GM19452 (cell line): ENCODE results near the gene LTK.

ENCODE experiments used
- ATAC-seq: cut with Tn5 transposase; IDR thresholded peaks from one replicate; pipeline ENCODE4 v1.9.1; 2021; ENCODE audit not compliant: unreplicated experiment

LTK gene

GRCh38 chr15:41499109-41499851 is 14.3 kb downstream of the LTK start:
- no peak for ATAC-seq

GRCh38 chr15:41498657-41499056 is 15.0 kb downstream of the LTK start:
- no peak for ATAC-seq

GRCh38 chr15:41495736-41496599 is 17.7 kb downstream of the LTK start:
- no peak for ATAC-seq

- no peak for ATAC-seq
Measured at GRCh38 chr15:41494922-41495735, 18.5 kb downstream of the LTK start.

GRCh38 chr15:41494190-41494921 is 19.3 kb downstream of the LTK start:
- ATAC-seq: peak; percentile 20

GRCh38 chr15:41493902-41494189 is 19.8 kb downstream of the LTK start:
- ATAC-seq: peak; percentile 24

- peak; percentile 64 for ATAC-seq
Measured at GRCh38 chr15:41493205-41493901, 20.3 kb downstream of the LTK start, which contains the start of gene ITPKA. Gene ITPKA, plus strand, starts transcription at chr15:41493874. Its CDS starts 54 bp downstream, at chr15:41493928.

GRCh38 chr15:41492597-41493204 is 20.9 kb downstream of the LTK start:
- no peak for ATAC-seq

GRCh38 chr15:41491889-41492288 is 21.7 kb downstream of the LTK start:
- no peak for ATAC-seq

GRCh38 chr15:41490355-41490754 is 23.3 kb downstream of the LTK start:
- ATAC-seq: no peak

GRCh38 chr15:41489641-41490040 is 24.0 kb downstream of the LTK start:
- ATAC-seq: no peak

- ATAC-seq: no peak
Measured at GRCh38 chr15:41487802-41488201, 25.8 kb downstream of the LTK start.

- no peak for ATAC-seq
Measured at GRCh38 chr15:41487381-41487780, 26.2 kb downstream of the LTK start.

- no peak for ATAC-seq
Measured at GRCh38 chr15:41486286-41486685, 27.3 kb downstream of the LTK start.

GRCh38 chr15:41484937-41485625 is 28.5 kb downstream of the LTK start:
- no peak for ATAC-seq

- no peak for ATAC-seq
Measured at GRCh38 chr15:41483519-41483918, 30.1 kb downstream of the LTK start.

GRCh38 chr15:41483115-41483514 is 30.5 kb downstream of the LTK start:
- peak; percentile 65 for ATAC-seq

- no peak for ATAC-seq
Measured at GRCh38 chr15:41482110-41482877, 31.3 kb downstream of the LTK start.
